Measurements from ENCODE around the gene ZNF134. TPM values are rescaled to one million over a fixed set of nuclear protein-coding genes. Genes with fewer than 3 reads are reported as not detected.

Gene ZNF134
- total RNA-seq, 2 experiments from 2014 or later: 7.7 to 11.1 TPM

GRCh38 chr19:57641715-57642234, 27.7 kb downstream of the ZNF134 start:
- H3K4me3 ChIP-seq (ENCODE audit: low read depth, low read length, poor library complexity, severe bottlenecking): no peak overlapping the region
- peaks cover 19% of the 10 kb centered on the region for H3K9me3 ChIP-seq (ENCODE audit: low read length)
- intact Hi-C loops (cut with micrococcal nuclease; ENCODE audit: unreplicated experiment): no loop called here
- TF ChIP-seq, protein P1, sequence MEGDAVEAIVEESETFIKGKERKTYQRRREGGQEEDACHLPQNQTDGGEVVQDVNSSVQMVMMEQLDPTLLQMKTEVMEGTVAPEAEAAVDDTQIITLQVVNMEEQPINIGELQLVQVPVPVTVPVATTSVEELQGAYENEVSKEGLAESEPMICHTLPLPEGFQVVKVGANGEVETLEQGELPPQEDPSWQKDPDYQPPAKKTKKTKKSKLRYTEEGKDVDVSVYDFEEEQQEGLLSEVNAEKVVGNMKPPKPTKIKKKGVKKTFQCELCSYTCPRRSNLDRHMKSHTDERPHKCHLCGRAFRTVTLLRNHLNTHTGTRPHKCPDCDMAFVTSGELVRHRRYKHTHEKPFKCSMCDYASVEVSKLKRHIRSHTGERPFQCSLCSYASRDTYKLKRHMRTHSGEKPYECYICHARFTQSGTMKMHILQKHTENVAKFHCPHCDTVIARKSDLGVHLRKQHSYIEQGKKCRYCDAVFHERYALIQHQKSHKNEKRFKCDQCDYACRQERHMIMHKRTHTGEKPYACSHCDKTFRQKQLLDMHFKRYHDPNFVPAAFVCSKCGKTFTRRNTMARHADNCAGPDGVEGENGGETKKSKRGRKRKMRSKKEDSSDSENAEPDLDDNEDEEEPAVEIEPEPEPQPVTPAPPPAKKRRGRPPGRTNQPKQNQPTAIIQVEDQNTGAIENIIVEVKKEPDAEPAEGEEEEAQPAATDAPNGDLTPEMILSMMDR (conservative IDR thresholded peaks at IDR 0.05; ENCODE audit: low read length): no peak
- TF ChIP-seq EZH2phosphoT487 (IDR thresholded peaks at IDR 0.05; ENCODE audit: borderline replicate concordance, low read depth, low read length): no peak
- H3K4me1 ChIP-seq (ENCODE audit: insufficient read depth, low read length, poor library complexity, severe bottlenecking): no peaks in the 10 kb centered on the region
- H3K9me2 ChIP-seq (ENCODE audit: insufficient read depth, low read length): no peaks in the 10 kb centered on the region
- no peak overlapping the region for H2AFZ ChIP-seq (ENCODE audit: low read length)
- no peak overlapping the region for H3K4me2 ChIP-seq (ENCODE audit: low read length)
- H4K20me1 ChIP-seq (ENCODE audit: insufficient read depth, low read length): no peaks in the 10 kb centered on the region
- H3K27ac ChIP-seq (ENCODE audit: low read depth, low read length, poor library complexity, severe bottlenecking): no peak overlapping the region
- H3K79me2 ChIP-seq (ENCODE audit: insufficient read depth, low read depth, low read length): no peaks in the 10 kb centered on the region
- BruUV-seq (replicated peaks): no TSS peak
- no peak for DNase-seq (ENCODE audit: low spot score)
- POLR2A ChIA-PET: no interaction called here
- CTCF ChIA-PET (ENCODE audit: unreplicated experiment): interaction anchor here (0.6 kb wide), 1 partner anchor 9 kb away, joined by 3 read pairs; no protein-coding TSS in a partner anchor
- H3K36me3 ChIP-seq (ENCODE audit: insufficient read depth, low read length): peaks cover 63% of the 10 kb centered on the region

DNA sequence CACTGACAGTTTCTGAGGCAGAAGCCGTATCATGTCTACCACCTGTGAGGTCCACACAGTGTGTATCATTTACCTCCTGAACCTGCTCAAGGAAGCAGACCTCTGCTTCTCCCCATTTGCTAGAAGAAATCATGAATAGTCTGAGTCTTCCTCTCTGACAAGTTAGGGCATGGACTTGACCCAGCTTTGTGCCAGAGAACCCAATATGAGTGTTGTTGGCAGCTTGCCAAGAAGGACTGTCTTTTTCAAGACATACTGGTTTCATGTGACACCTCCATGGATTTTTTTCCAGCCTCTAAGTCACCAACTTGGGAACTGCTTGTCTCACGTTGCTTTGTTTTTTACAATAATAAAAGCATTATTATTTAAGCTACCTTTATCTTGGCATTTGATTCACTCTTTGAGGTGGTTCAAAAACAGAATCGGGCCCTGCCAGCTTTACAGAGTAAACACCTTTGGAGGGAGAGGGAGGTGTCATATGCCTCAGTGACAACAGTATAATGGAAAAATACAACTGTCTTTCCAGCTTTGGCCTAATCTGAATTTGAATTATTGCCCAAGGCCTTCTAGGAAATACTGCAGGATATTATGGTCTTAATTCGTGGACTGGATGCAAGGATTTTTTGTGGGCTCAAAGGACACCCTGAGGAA, 28.5 kb downstream of the ZNF134 start:
- BruUV-seq (replicated peaks): no TSS peak

More for the DNA sequence above, 28.5 kb downstream of the ZNF134 start:
- ChIA-PET CTCF (ENCODE audit: unreplicated experiment) (no interaction called here), POLR2A (interaction anchor here (0.6 kb wide), 1 partner anchor 655 kb away, joined by 4 read pairs; no protein-coding TSS in a partner anchor)
- Histone ChIP-seq H4K20me1 (ENCODE audit: insufficient read depth, low read length) (no peaks in the 10 kb centered on the region), H3K79me2 (ENCODE audit: insufficient read depth, low read depth, low read length) (no peaks in the 10 kb centered on the region), H3K9me3 (ENCODE audit: low read length) (peaks cover 11% of the 10 kb centered on the region; the same call in 1 of the 2 replicates), H3K4me3 (ENCODE audit: low read depth, low read length, poor library complexity, severe bottlenecking) (no peak overlapping the region), H3K27ac (ENCODE audit: low read depth, low read length, poor library complexity, severe bottlenecking) (no peak overlapping the region), H3K36me3 (ENCODE audit: insufficient read depth, low read length) (peaks cover 55% of the 10 kb centered on the region), H3K9me2 (ENCODE audit: insufficient read depth, low read length) (no peaks in the 10 kb centered on the region), H3K4me2 (ENCODE audit: low read length) (no peak overlapping the region), H2AFZ (ENCODE audit: low read length) (no peak overlapping the region), H3K4me1 (ENCODE audit: insufficient read depth, low read length, poor library complexity, severe bottlenecking) (no peaks in the 10 kb centered on the region)
- TF ChIP-seq EZH2phosphoT487 (IDR thresholded peaks at IDR 0.05; ENCODE audit: borderline replicate concordance, low read depth, low read length): no peak
- TF ChIP-seq, protein P1 (conservative IDR thresholded peaks at IDR 0.05; ENCODE audit: low read length): no peak
- intact Hi-C loops (cut with micrococcal nuclease; ENCODE audit: unreplicated experiment): no loop called here
- DNase-seq (ENCODE audit: low spot score): no peak

Data from OCI-LY7 (cell line).